Renal cortical epithelial cell (primary cell): Measurements from ENCODE around the gene LBH. TPM values are rescaled to one million over a fixed set of nuclear protein-coding genes. Genes with fewer than 3 reads are reported as not detected.
"Not testable (repeated sequence)": the region's sequence is repeated elsewhere in the genome, so short reads cannot be mapped to it uniquely, and the experiment has no call there.

Source experiments
- DNase-seq: peaks from one replicate; pipeline ENCODE4 v3.0.0-alpha.2; 2011; ENCODE audit warnings: low read depth
- total RNA-seq: library from RNA; depleted of rRNA; stranded (reverse); fragments of >200 nt; gene quantifications from 2 replicates; pipeline ENCODE4 v1.2.3, GENCODE V29; 2014

Gene LBH
- total RNA-seq, 1 donor from 2014 or later: 22.7 TPM

GRCh38 chr2:30257266-30258214, 26.2 kb downstream of the LBH start:
- no peak for DNase-seq

- no peak for DNase-seq
These were observed 27.7 kb downstream of the LBH start for GRCh38 chr2:30259071-30259470.

- DNase-seq: no peak
These were observed 28.7 kb downstream of the LBH start for GRCh38 chr2:30259827-30260679.

DNA sequence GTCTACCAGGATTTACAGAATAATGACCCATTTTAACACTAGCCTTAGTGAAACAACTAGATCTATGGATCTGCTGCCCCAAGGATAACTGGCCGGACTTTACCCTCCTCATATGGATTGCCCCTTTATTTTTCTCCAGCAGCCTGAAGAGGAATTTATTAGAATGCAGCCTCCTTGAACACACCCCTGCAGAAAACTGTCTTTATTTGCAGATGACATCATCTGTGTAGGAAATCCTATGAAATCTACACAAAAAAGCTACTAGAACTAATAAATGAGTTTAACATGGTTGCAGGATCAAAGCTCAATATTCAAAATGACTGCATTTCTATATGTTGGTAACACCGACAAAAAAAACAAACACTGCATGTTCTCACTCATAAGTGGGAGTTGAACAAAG, 29.6 kb downstream of the LBH start:
- DNase-seq: no peak

DNA sequence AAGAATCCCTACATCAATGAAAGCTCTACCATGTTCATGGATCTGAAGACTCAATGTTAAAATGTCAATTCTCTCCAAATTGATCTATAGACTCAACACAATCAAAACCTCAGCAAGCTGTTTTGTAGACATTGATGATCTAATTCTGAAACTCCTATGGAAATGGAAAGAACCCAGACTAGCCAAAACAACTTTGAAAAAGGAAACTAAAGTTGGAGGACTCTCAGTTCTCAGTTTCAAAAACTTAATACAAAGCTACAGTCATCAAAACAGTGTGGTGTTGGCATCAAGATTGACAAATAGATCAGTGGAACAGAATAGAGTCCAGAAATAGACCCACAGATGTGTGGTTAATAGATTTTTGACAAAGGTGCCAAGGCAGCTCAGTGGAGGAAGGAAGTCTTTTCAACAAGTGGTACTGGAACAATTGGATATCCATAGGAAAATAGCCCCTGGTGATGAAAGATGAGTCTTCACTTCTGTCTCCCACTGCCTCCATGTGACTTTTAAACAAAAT, 30.4 kb downstream of the LBH start:
- no peak for DNase-seq

GRCh38 chr2:30262716-30263309, 31.5 kb downstream of the LBH start:
- no peak for DNase-seq

DNA sequence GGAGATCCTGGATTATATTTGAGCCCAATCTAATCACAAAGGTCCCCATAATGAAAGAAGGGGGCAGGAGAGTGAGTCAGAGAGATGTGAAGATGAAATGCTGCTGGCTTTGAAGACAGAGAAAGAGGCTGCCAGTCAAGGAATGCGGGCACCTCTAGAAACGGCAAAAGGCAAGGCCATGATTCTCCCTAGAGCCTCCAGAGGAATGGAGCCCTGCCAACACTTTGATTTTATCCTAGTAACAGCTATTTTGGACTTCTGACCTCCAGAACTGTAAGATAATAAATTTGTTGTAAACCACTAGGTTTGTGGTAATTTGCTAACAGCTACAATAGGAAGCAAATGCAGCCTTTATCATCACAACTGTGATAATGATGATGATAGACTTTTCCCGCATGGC, 32.9 kb downstream of the LBH start:
- DNase-seq: no peak

DNA sequence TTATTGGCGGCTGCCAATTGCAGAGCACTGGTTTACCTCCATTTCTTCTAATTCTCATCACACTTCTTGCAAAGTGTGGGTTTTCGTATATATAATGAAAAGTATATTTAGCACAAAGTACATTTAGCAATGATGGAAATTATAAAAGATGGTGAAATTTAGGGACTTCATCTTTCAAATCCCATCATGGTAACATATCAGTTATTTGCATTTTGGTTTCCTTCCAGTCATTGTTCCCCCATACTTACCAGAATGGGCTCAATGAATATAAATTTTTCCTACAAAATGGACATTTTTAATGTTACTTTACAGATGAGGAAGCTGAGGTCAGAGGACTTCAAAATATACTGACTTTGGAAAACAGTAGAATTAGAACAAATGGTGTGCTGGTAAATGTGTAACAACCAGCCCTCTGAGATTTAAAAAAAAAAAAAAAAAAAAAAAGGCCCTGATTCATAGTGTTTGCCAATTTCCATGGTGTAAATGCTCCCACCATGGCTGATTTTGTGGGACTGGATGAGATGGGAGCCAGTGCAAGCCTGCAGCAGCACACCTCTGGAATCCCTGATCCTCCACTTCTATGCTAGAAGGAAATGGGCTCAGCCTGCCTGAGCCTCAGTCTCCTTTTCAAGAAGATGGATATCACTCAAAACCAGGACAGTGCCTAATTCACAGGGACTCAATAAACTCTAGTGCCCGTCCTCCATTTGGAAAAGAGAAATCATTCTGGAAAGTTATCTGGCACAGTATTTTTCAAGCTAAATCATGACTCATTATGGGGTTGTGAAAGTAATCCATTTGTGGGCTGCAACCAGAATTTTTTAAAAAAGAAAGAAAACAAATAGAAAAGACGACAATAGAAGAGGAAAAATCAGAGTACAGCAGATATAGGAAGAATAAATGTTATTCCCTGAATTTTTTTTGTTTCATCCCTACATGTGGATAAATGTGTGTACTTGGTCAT, 34.0 kb downstream of the LBH start:
- peak; percentile 46 for DNase-seq

- no peak for DNase-seq
These were observed 34.8 kb downstream of the LBH start for GRCh38 chr2:30266051-30266621.

DNA sequence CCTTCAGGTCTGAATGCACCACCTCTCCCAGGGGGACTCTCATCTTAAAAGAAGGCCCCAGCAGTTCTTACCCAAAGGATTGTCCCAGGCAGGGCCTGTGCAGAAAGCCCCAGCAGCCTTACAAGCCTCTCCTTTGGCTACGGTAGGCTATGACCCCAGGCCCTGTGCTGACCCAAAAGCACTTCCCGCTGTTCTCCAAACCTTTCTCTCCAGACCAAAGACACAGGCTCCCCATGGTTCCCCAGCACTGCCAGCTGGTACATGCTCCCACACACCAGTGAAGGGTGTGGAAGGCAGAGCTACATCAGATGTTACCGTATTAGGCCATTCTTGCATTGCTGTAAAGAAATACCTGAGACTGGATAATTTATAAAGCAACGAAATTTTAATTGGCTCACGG, 35.4 kb downstream of the LBH start:
- no peak for DNase-seq

- no peak for DNase-seq
These were observed 36.0 kb downstream of the LBH start for GRCh38 chr2:30267161-30267975.

DNA sequence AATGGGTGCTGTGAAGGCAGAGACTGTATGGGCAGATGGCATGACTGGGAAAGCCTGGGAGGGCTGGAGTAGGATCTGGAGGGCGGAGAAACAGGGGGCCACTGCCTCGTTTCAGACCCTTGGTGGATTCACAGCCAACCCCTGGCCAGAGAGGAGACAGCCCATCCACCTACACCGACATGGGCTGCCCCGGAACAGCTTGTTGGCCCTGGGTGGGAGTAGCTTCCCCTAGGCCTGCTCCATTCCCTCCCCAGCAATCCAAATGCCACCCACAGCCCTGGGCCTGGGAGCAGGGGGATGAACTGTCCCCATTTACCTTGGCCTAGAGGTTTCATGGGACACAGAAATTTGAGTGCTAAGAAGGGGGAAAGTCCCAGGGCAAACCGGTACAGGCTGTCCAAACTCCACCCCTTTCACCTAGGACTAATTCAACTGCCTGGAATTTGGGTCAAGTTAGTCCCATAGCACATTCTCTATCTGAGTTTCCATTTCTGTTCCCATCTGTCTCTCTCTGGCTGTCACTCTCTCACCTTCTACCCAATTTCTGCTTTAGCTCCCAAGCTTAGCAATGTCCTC, 37.0 kb downstream of the LBH start:
- no peak for DNase-seq

GRCh38 chr2:30269114-30269770, 37.9 kb downstream of the LBH start:
- DNase-seq: not testable (repeated sequence)

DNA sequence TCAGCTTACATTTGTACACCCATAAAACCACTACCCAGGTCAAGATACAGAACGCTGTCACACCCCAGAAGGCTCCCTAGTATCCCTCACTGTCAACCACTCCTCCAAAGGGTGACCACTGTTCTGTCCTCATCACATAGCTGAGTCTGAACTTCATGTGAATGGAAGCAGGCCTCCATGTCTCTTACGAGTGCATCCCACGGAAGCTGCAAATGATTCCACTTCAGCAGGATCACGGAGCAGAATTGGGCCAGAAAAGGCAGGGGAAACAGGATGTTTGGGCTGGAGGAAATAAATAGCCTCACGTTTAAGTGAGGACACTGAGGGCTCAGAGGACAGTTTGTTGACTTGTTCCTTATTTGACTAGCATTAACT, 38.4 kb downstream of the LBH start:
- no peak for DNase-seq

DNA sequence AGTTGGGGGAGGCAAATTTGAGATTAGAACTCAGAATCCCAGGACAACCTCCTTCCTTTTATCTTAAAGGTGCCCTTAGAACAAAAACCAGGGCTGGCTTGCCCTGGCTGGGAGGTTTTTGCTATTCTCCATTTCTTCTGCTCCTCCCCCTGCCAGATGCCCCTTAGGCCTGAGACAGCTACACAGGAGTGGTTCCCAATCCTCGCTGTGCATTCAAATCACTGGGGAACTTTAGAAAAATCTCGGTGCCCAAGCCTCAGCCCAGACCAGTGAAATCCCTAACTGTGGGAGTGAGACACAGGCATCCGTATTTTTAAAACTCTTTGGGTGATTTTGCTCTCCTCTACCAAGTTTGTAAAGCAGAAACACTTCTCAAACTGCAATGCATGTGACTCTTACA, 38.8 kb downstream of the LBH start:
- no peak for DNase-seq

GRCh38 chr2:30271301-30271700, 40.0 kb downstream of the LBH start:
- no peak for DNase-seq

- no peak for DNase-seq
These were observed 41.0 kb downstream of the LBH start for GRCh38 chr2:30272286-30272685.

DNA sequence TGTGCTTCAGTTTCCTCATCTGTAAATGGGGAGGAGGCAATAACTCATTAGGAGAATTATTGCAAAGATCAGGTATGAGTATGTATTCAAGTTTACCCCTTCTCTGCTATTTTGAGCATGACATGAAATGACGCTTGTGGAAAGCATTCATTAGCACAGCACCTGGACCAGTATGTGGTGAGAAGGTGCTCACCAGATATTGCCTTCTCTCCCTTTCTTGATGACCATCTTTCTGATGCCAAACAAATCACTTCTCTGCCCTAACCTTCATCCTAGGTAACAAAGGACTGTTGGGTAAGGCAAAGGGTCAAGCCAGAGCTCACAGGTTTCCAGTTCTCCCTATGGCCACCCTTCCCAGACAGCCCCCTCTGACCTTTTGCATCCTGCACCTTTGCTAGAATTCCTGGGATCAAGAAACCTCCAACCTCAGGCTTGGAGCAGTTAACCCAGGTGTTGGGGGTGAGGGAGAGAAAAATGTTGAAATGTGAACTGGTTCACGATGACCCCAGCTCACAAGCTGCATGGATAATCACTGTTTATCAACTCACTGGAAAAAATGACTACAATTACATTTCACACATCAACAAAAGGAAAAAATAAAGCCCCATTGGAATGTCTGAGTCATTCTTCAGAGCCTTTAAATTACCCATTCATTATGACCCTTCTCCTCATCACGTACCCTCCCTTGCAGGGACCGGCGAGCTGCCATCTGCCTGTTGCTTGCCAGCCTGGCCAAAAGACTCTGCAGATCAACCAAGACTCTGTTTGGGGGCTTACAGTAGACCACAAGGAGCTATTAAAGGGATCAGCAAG, 41.6 kb downstream of the LBH start:
- DNase-seq: peak; percentile 91
